KMS-11 (cell line): ENCODE data around the gene EIF2B4.
"Not testable (repeated sequence)": the region's sequence is repeated elsewhere in the genome, so short reads cannot be mapped to it uniquely, and the experiment has no call there.

Experiments
- H2AFZ ChIP-seq: fragments of 200-600 bp; sonication (generic); 2 replicates; pipeline ENCODE4 v1.6.1; 2016; ENCODE audit warnings: antibody characterized with exemption, mixed run types, low read depth
- H3K27ac ChIP-seq: fragments of 200-600 bp; sonication (generic); 2 replicates; pipeline ENCODE4 v1.6.1; 2016; ENCODE audit warnings: mild to moderate bottlenecking, mixed run types
- H3K27me3 ChIP-seq: fragments of 200-600 bp; sonication (generic); 2 replicates; pipeline ENCODE4 v1.6.1; 2017; ENCODE audit warnings: mild to moderate bottlenecking, low read depth, mixed run types, moderate library complexity; ENCODE audit not compliant: insufficient read depth
- H3K36me3 ChIP-seq: fragments of 200-600 bp; sonication (generic); 2 replicates; pipeline ENCODE4 v1.6.1; 2017; ENCODE audit warnings: mild to moderate bottlenecking, mixed run types; ENCODE audit not compliant: insufficient read depth
- H3K4me1 ChIP-seq: fragments of 200-600 bp; sonication (generic); 2 replicates; pipeline ENCODE4 v1.6.1; 2016; ENCODE audit warnings: mild to moderate bottlenecking, low read depth, mixed run types; ENCODE audit not compliant: poor library complexity, severe bottlenecking
- H3K4me2 ChIP-seq: fragments of 200-600 bp; sonication (generic); 2 replicates; pipeline ENCODE4 v1.7.0; 2016; ENCODE audit warnings: mild to moderate bottlenecking, mixed run types
- H3K4me3 ChIP-seq: fragments of 200-600 bp; sonication (generic); IDR thresholded peaks from 2 replicates; pipeline ENCODE4 v1.6.1; 2017; ENCODE audit warnings: low read depth, low read length, mixed read lengths; ENCODE audit not compliant: insufficient read depth
- H3K79me2 ChIP-seq: fragments of 200-600 bp; sonication (generic); 2 replicates; pipeline ENCODE4 v1.6.1; 2016; ENCODE audit warnings: low read depth, mixed run types; ENCODE audit not compliant: insufficient read depth
- H3K9ac ChIP-seq: fragments of 200-600 bp; sonication (generic); 2 replicates; pipeline ENCODE4 v1.6.1; 2016; ENCODE audit warnings: mild to moderate bottlenecking, mixed run types
- H4K20me1 ChIP-seq: fragments of 200-600 bp; sonication (generic); 2 replicates; pipeline ENCODE4 v1.6.1; 2016; ENCODE audit warnings: mild to moderate bottlenecking, mixed run types; ENCODE audit not compliant: insufficient read depth
- CTCF ChIP-seq: fragments of 200-600 bp; sonication (generic); conservative IDR thresholded peaks from 2 replicates; pipeline ENCODE4 v1.6.1; 2017; ENCODE audit warnings: low read depth, mild to moderate bottlenecking, antibody characterized with exemption, low read length, moderate library complexity, mixed read lengths

EIF2B4 gene

GRCh38 chr2:27322301-27322765, 47.8 kb downstream of the EIF2B4 start:
- H3K36me3 ChIP-seq, result no peaks in the 10 kb centered on the region
- peak overlapping the region; percentile 84 for H3K9ac ChIP-seq
- TF ChIP-seq CTCF, result no peak
- H3K27me3 ChIP-seq, result no peaks in the 10 kb centered on the region
- H2AFZ ChIP-seq, result peak overlapping the region; percentile 77
- peak overlapping the region; percentile 32; the same call in 1 of the 2 replicates for H3K27ac ChIP-seq
- peak overlapping the region; percentile 71 for H3K4me2 ChIP-seq
- H4K20me1 ChIP-seq, result no peaks in the 10 kb centered on the region
- H3K79me2 ChIP-seq, result no peaks in the 10 kb centered on the region
- peak overlapping the region; percentile 61 for H3K4me3 ChIP-seq
- peaks cover 14% of the 10 kb centered on the region for H3K4me1 ChIP-seq

- Histone ChIP-seq H3K4me1 (peaks cover 14% of the 10 kb centered on the region), H3K36me3 (no peaks in the 10 kb centered on the region), H3K9ac (no peak overlapping the region), H2AFZ (no peak overlapping the region), H3K4me2 (no peak overlapping the region), H3K79me2 (no peaks in the 10 kb centered on the region), H3K27me3 (no peaks in the 10 kb centered on the region), H3K4me3 (no peak overlapping the region), H3K27ac (no peak overlapping the region), H4K20me1 (no peaks in the 10 kb centered on the region)
- TF ChIP-seq CTCF, result no peak
Measured at GRCh38 chr2:27320958-27321543, 49.1 kb downstream of the EIF2B4 start.

GRCh38 chr2:27319839-27320238, 50.3 kb downstream of the EIF2B4 start:
- H3K36me3 ChIP-seq, H3K4me3 ChIP-seq: not testable (repeated sequence)

GRCh38 chr2:27316655-27317412, 53.3 kb downstream of the EIF2B4 start:
- Histone ChIP-seq H3K4me1 (peaks cover 2% of the 10 kb centered on the region), H3K79me2 (no peaks in the 10 kb centered on the region), H3K27ac (no peak overlapping the region), H3K36me3 (no peaks in the 10 kb centered on the region), H3K9ac (no peak overlapping the region), H3K27me3 (no peaks in the 10 kb centered on the region), H3K4me2 (no peak overlapping the region), H4K20me1 (no peaks in the 10 kb centered on the region), H3K4me3 (no peak overlapping the region), H2AFZ (no peak overlapping the region)
- TF ChIP-seq CTCF, result no peak

More at GRCh38 chr2:27319839-27320238, 50.3 kb downstream of the EIF2B4 start:
- H3K79me2 ChIP-seq, H3K4me2 ChIP-seq, H3K27ac ChIP-seq, H3K27me3 ChIP-seq, H4K20me1 ChIP-seq, H3K9ac ChIP-seq, H2AFZ ChIP-seq: not testable (repeated sequence)
- H3K4me1 ChIP-seq, result peaks cover 14% of the 10 kb centered on the region

- TF ChIP-seq CTCF, result no peak
- H3K27me3 ChIP-seq, result no peaks in the 10 kb centered on the region
- no peaks in the 10 kb centered on the region for H4K20me1 ChIP-seq
- no peak overlapping the region for H3K9ac ChIP-seq
- no peak overlapping the region for H3K27ac ChIP-seq
- H2AFZ ChIP-seq, result no peak overlapping the region
- H3K79me2 ChIP-seq, result no peaks in the 10 kb centered on the region
- H3K4me1 ChIP-seq, result no peaks in the 10 kb centered on the region
- H3K4me2 ChIP-seq, result no peak overlapping the region
- H3K4me3 ChIP-seq, result no peak overlapping the region
- no peaks in the 10 kb centered on the region for H3K36me3 ChIP-seq
Measured at GRCh38 chr2:27315122-27315521, 55.0 kb downstream of the EIF2B4 start.
